ENCODE measurements around the gene UPK3BL1.
"Not testable (repeated sequence)": the region's sequence is repeated elsewhere in the genome, so short reads cannot be mapped to it uniquely, and the experiment has no call there.

Gene UPK3BL1

DNA sequence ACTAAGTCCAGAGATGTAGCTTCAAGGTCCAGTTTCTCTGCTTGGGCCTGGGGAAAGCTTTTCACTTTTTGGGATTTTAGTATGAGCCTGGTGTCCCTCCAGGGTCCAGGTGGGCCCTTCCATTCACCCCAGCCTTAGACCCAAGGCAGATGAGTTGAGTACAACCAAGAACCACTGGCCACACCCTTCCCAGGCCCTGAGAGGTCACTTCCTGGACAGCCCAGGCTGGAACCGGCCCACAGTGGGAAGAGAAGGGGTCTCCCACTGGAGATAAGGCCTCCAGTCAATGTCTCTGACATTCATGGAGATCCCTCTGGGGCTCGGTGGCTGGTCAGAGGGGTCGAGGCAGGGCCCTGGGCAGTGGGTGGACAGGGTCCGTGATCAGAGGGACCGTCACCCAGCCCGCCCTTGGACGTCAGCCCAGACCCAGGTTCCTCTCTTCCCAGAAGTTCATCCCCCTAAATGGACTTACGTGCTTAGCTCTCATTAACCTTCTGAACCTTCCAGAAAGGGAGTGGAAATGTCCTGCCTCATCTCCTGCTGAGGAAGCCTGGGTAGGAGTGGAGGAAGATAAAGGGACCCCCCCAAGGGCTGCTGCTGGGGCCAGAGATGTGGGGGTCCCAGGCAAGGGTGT, 15.2 kb downstream of the UPK3BL1 start:
- not testable (repeated sequence) for DNase-seq

DNA sequence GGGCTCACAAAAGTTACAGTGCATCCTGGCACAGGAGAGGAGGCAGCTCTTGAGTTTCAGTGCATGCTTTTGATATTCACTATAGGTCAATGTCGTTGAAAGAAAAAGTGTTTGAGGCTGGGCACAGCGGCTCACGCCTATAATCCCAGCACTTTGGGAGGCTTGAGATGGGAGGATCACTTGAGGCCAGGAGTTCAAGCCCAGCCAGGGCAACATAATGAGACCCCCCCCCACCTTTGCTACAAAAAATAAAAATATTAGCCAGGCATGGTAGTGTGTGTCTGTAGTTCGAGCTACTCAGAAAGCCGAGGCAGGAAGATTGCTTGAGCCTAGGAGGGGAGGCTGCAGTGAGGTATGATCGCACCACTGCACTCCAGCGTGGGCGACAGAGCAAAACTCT, 24.5 kb downstream of the UPK3BL1 start:
- DNase-seq: not testable (repeated sequence)

DNA sequence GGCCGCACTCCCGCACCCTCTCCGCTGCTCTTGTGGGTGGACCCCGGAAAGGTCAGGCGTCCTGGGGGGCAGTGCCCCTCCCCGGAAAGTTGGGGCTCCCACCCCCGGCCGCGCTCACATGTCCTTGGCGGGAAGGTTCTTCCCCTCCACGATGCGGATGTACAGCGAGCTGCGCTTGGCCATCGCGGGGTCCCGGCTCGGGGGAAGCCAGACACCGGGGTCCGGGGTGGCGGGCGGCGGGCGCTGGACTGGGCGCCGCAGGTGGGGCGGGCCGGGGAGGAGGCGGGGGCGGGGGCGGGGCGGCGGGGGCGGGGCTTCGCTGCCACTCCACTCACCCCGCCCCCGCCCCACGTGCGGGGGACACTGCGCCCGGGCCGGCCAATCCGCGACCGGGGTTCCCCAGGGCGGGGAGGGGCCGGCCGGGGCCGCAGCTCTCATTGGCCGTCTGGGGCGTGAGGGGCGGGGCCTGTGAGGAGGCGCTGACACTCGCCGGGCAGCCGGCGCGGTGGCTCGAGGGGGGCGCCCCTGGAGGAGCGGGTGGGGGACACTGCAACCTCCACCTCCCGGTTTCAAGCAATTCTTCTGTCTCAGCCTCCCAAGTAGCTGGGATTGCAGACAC, 26.0 kb downstream of the UPK3BL1 start, which contains the start of gene RASA4:
TSS of gene RASA4 (minus strand) at position 250 of the 619 bp plus-strand sequence. CDS start at position 183, 67 bp downstream.
- not testable (repeated sequence) for DNase-seq

DNA sequence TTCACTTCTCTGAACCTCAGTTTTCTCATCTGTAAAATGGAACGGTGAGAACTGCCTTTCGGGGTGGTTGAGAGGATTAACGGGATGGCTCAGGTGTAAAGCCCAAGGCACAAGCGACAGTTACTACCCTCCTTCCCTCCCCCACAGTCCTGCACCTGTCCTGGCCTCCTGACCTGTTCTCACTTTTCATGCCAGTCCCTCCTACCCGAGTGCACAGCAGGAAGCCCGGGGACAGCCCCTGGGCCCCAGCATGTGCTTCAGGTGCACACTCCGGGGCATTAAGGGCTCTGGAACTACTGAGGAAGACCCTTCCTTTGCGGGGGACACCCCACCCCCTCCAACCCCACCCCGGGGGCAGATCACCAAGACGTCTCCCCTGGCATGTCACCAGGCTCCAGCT, 26.7 kb downstream of the UPK3BL1 start:
- DNase-seq: not testable (repeated sequence)

DNA sequence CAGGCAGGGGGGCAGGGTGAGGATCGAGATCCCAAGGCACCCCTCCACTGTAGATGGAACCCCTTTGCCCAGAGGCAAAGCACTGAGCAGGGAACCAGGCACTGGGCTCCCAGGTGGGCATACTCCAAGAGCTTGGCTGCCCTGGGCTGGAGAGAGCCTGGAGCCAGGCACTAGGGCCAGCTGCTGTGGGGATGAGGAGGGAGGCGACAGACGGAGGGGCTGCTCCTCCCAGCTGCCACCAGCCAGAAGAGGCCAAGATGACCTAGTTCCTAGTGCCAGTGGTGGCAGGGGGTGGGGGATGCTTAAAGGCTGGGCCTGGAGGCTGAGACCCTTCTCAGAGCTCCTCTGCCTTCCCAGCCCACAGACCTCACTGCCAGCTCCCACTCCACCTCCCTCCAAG, 27.7 kb downstream of the UPK3BL1 start:
- DNase-seq: not testable (repeated sequence)

DNA sequence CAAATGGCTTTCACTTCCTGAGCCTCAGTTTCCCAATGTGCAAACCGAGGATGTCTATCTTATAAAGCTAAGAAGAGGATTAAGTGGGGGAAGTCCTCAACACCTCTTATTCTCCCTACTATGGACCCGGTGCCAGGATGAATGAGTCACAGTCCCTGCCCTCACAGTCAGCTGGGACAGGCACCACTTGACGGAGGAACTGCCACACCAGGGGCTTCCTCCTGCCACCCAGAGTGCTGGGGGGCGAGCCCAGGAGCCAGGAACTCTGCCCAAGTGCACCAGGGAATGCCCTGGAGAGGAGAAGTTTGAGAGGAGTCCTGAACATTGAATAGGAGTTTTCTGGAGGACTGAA, 28.3 kb downstream of the UPK3BL1 start:
- not testable (repeated sequence) for DNase-seq

DNA sequence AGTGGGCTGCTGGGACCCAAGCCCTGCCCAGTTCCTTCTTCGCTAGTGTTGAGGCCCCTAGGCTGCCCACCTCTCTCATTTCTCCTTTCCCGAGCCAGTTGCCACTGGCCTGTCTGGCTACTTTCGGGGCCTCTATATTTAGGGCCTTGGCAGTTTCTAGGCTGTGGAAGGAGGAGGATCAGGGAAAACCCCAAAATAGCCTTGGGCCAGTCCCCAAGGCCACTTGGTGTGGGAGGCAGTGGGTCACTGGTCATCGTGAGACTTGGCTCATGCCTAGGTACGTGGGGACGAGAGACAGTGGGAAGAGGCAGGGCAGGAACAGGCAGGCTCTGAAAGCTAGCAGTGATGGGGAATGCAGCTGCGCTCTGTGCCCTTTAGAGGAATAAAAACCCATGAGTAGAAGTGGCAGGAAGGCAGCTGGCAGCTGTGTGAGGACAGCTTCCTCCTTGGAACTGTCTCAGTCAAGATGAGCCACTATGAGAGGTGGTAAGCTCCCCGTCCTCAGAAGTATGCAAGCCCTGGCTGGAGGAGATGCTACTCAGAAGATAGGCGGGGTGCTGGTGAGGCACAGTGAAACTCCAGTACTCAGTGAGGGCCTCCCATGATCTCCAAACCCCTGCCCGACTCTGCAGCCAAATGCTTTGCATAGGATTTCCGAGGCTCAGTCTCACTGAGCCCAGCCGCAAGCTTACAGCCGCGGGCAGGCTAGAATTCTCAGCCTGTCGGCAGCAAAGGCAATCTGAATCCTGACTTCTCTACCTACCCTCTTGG, 28.8 kb downstream of the UPK3BL1 start:
- DNase-seq: not testable (repeated sequence)

DNA sequence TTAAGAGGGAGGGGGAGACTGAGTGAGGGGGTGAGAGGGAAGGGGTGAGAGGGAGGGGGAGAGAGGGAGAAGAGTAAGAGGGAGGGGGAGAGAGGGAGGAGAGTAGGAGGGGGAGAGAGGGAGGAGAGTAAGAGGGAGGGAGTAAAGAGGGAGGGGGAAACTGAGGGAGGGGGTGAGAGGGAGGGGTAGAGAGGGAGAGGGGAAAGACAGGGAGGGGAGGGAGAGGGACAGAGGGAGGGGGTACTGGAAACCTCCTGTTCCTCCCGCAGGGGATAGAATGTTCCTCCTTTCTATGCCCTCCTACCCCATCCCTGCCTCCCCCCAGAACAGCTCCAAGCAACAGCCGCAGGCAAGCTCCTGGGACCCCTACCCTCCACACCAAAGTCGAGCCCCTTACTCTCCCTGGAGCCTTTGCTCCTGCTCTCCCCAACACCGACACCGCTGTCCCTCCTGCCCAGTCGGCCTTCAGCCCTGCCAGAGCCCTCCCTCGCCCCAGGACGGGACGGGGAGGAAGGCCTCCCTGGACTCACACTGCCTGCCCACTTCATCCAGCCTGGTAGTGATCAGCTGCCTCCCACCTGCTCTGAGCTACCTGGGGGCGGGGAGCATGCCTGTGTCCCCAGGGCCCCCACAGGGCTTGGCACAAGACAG, 30.8 kb downstream of the UPK3BL1 start:
- not testable (repeated sequence) for DNase-seq

DNA sequence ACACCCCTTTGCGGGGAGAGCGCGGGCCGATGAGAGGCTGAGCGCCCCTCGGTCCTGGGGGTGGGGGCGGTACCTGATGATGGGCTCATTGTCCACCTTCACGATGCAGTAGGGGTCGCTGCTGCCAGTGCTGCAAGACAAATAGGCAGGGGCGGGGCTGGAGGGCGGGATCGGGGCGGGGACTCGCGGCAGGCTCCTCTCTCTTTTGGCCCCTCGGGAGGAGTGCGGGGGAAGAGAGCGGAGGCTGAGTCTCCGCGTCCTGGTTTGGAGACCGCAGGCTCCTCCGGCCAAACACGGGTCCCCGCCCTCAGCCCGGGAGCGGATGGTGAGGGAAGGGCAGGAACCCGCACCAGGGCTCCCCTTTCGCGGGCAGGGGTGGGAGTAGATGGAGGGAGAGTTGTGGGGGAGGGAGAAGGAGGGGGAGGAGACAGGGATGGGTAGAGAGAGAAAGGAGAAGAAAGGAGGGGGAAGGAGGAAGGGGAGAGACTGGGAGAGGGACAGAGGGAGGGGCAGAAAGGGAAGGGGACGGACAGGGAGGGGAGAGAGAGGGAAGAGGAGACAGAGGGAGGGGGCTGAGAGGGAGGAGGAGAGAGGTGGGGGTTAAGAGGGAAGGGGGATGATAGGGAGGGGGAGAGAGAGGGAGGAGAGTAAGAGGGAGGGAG, 31.4 kb downstream of the UPK3BL1 start:
- not testable (repeated sequence) for DNase-seq

DNA sequence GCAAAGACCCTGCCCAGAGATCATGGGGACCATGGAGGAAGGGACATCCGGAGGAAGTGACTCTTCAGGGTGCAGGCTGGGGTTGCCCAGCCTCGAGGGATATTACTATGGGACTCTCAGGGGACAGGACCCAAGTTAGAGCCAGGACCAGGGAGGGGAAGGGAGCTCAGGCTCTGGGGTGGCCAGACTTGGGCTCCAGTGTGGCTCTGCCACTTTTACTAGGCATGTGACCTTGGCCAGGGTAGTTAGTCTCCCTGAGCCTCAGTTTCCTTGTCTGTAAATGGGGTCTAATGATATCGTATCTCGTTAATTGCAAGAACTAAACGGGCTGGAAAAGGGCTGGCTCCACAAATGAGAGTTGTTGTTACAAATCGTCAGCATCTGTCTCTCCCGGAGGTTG, 32.1 kb downstream of the UPK3BL1 start:
- DNase-seq: not testable (repeated sequence)

DNA sequence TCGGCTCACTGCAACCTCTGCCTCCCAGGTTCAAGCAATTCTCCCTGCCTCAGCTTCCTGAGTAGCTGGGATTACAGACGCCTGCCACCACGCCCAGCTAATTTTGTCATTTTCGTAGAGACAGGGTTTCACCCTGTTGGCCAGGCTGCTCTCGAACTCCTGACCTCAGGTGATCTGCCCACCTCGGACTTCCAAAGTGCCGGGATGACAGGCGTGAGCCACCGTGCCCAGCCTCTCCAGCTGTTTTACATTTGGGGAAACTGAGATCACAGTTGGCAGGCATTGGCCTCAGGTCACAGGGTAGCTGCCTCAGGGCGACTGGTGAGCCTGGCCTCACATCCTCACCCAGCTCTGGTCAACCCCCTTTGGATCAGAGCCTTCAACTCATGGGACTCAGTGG, 32.9 kb downstream of the UPK3BL1 start:
- DNase-seq: not testable (repeated sequence)

DNA sequence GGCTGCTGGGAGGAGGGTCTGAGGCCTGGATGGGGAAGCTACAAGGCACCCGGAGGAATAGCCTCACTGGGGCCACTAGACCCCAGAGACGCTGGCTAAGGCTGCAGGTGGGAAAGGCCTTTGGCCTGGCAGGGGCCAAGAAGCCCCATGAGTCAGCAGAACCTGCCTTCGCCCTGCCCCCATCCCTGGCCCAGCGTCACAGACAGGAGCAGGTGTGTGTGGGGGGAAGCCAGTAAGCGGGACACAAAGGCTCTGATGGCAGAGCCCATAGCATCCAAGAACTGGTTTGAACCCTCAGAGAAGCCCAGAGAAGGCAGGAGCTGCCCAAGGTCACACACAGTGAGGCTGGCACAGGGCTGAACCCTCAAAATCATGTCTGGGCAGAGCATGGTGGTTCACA, 35.7 kb downstream of the UPK3BL1 start:
- not testable (repeated sequence) for DNase-seq

DNA sequence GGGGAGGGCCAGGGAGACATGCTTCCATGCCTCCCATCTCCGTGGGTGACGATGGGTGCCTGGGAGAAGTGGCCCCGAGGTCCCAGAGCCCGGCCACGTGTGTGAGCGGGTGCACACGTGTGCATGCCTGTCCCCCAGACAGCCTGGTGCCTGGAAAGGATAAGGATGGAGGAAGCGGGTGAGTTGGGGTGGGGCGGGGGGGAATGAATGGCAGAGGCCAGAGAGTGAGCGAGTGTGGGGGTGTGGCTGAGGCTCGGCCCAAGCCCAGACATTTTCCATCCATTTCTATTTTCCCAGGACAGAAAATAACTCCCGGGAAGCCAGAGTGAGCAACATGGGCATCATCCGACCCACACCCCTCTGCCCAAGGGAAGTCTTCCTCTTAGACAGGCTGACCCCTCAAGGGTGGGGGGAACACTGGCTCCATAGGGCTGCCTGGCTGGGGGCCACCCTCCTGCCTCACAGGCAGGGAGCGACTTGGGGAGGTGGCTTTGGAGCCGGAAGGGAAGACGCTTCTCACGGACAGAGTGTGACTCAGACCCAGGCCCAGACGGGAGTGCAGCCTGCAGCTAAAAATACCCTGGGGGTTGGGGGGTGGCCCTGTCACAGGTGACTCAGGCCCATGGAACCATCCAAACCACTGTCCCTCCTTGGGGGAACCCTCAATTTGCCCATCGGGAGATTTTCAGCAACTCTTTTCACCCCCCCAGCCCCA, 38.0 kb downstream of the UPK3BL1 start:
- DNase-seq: not testable (repeated sequence)

DNA sequence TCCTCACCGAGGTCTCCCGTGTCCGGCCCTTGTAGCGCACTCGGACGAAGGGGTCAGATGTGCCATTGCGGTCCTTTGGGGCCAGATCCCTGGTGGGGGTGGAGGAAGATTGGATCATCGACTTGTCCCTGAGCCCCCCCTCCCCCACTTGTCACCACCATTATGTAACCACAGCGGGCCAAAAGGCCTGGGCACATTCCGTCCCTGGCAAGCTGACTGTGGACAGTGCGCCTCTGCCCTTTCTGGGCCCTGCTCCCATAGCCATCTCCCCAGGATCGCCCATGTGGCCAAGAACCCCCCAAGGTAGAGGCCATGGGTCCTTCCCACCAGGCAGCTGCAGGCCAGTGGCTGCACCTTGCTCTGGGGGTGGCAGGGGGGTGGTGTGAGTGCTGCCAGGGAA, 40.3 kb downstream of the UPK3BL1 start:
- DNase-seq: not testable (repeated sequence)

DNA sequence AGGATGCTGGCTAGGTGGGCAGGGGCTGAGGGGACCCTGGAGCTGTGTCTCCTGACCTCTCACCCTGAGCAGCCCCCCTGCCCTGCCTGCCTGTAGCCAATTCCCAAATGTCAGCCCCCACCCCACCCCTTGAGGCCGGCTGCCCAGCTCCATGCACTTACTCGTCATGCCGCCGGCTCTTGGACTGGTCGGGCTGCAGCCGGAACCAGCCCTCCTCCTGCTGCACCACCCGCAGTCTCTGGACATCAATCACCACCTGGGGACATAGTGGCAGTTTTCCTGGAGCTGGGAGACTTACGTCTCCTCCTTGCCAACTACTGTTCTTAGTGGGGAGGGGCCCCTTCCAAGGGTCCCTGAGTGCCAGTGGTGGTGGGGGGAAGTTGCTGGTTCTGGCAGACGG, 42.9 kb downstream of the UPK3BL1 start:
- not testable (repeated sequence) for DNase-seq

DNA sequence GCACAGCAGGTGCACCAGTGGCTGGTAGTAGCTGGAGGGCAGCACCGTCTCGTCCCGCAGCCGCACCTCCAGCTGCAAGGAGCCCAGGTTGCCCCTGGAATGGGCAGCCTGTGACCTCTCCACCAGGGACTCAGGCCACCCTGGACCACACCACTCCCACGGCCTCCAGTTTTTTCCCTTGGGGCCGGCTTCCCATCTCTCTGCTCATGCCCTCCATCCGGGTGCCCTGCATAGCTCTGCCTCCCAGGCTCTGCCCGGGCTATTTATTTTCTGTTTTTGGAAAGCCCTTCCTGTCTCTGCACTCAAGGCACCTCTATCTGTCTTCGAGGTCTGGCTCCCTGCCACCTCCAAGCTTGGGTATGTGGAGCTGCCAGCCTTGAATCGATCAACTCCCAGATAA, 46.6 kb downstream of the UPK3BL1 start:
- not testable (repeated sequence) for DNase-seq

DNA sequence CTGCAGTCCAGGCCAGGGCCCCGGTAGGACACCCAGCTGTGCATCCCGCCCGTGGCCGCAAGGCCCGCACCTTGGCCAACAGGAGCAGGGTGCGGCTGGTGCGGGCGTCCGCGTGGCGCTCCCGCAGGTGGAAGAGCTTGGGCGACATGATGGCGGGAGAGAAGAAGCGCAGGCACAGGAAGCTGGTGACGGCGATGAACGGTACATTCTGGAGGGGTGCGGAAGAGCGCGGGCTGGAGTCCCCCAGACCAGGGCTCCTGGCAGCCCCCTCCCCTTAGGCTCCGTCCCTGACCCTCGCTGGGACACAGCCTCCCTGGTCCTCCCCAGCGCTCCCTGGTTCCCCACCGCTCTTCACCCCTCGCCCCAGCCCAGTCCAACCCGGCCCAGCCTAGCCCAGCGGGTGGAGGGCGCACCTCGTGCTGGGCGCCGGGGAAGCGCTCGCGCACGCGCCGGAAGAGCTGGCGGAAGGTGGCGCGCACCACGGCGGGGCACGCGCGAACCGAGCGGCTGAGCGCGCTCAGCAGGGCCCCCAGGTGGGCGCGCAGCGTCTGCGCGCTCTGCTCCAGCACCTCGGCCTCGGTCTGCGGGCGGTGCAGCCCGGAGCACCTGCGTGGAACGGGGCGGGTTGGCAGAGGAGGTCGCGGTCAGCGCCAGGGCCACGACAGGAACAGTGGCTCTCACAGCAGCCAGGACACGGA, 48.8 kb downstream of the UPK3BL1 start:
- DNase-seq: not testable (repeated sequence)

DNA sequence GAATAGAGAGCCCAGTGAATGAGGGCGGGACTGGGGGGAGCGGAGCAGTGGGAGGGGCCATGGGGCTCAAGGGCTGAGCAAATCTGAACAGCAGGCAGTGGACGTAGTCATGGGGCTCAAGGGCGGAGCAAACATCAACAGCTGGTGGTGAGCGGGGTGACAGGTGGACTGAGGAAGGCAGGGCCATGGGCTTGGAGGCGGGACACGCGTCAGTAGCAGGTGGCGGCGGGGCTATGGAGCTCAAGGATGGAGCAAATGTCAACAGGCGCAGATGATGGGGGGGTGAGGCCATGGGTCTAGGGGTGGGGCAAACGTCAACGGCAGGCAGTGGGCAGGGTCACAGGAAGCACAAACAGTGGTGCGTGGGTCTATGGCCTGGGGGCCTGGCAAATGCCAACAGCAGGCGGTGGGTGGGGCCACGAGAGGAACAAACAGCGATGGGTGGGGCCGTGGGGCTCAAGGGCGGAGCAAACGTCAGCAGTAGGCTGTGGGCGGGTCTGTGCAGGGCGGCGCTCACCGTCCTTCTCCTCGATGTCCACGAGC, 50.0 kb downstream of the UPK3BL1 start:
- DNase-seq: not testable (repeated sequence)

DNA sequence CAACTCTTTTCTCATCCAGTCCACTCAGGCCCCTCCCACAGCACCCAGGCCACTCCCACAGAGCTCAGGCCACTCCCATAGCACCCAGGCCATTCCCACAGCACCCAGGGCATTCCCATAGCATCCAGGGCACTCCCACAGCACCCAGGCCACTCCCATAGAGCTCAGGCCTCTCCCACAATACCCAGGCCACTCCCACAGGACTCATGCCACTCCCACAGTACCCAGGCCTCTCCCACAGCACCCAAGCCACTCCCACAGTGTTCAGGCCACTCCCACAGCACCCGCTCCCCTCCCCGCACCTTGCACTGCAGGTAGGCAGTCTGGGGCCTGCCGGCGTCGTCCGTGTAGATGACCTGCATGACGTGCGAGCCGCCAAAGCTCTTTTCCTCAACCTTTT, 52.7 kb downstream of the UPK3BL1 start:
- DNase-seq: not testable (repeated sequence)
